Heart left ventricle (tissue), 13 donors: ENCODE results near the gene MEF2D.

Experiments
- CTCF ChIP-seq, 12 donors: fragments of 200-600 bp; sonication (generic) in 4 of 12; IDR thresholded peaks; one replicate each; pipeline versions ENCODE4 v1.5.0 to v1.8.0; 2018 to 2022; ENCODE audit warnings: antibody characterized with exemption in 12 of 12, mild to moderate bottlenecking in 5 of 12
- POLR2A ChIP-seq, 2 donors: fragments of 450-650 bp; IDR thresholded peaks; one replicate each; pipeline ENCODE4 v1.6.1; 2017; ENCODE audit warnings: antibody characterized with exemption in 2 of 2, mild to moderate bottlenecking in 2 of 2, moderate library complexity in 2 of 2
- donor health status: ischemic (EF 13 %, LVEDD 7.1; RV severe dilation, severe dysfunction).
- donor health status: DM: no; HTN: yes; CAD: no.
- donor health status: DM: no; HTN: no; CAD: no.
- donor health status: ischemic (EF 25% LVEDD 6.9; RV normal size, moderate dysfunction).
- donor health status: ischemic (EF 25% LVEDD 5.7; RV mildly dilated, moderate dysfunction).
- donor health status: ischemic (EF 35%, LVEDD 5.7; RV mildly dilated, moderate dysfunction).
- donor health status: nonischemic (EF 11% LVEDD 7.7; RV severe dilation, severe dysfunction).
- donor health status: DM: yes; HTN: yes; CAD: no.
- donor health status: PGD.
- donor health status: ischemic (EF 29% LVEDD 5.4; RV normal size, mild dysfunction).
- donor health status: nonischemic (EF 23%, LVEDD 6.1; RV moderate dilation, normal function).

- TF ChIP-seq CTCF (IDR thresholded peaks at IDR 0.05) (no peak), POLR2A (IDR thresholded peaks at IDR 0.05) (peak; percentile 91 to 94)
Measured at GRCh38 chr1:156500543-156500792, at the start of gene MEF2D.
